ENCODE results near the gene MAP3K5.

GRCh38 chr6:136508725-136509392 is 283.4 kb downstream of the MAP3K5 start:
- no peak for TF ChIP-seq ATF2 (CRISPR knock-in tag; IDR thresholded peaks at IDR 0.05)
- TF ChIP-seq TAF1 (IDR thresholded peaks at IDR 0.05; ENCODE audit: control insufficient read depth, extremely low read depth, insufficient read depth, low read length, severe bottlenecking) = no peak
- TF ChIP-seq YY1 (IDR thresholded peaks at IDR 0.05; ENCODE audit: borderline replicate concordance in 1 of 3, control insufficient read depth in 1 of 3, extremely low read depth in 1 of 3, insufficient read depth in 3 of 3, insufficient read length in 1 of 3, insufficient replicate concordance in 2 of 3, low read depth in 1 of 3, low read length in 2 of 3) = no peak
- no peak for TF ChIP-seq SREBF2 (CRISPR knock-in tag; IDR thresholded peaks at IDR 0.05)
- TF ChIP-seq EZH2 (IDR thresholded peaks at IDR 0.05; ENCODE audit: borderline replicate concordance, low read depth, low read length) = no peak
- TF ChIP-seq MAX (CRISPR knock-in tag; IDR thresholded peaks at IDR 0.05) = no peak
